COR-L47 (cell line): ENCODE data around the gene CCR2.

Source experiments
- DNase-seq: peaks from one replicate; lab custom pipeline; 2025; lab: John Stamatoyannopoulos, UW

Gene CCR2

GRCh38 chr3:46405301-46406019 lies 51.5 kb downstream of the CCR2 start:
- no peak for DNase-seq

- DNase-seq, result no peak
Observed at GRCh38 chr3:46406443-46406787, 52.5 kb downstream of the CCR2 start.

- no peak for DNase-seq
Observed at GRCh38 chr3:46406788-46407611, 53.1 kb downstream of the CCR2 start, which contains the start of the genes CCR5AS and CCRL2. CCR5AS (minus strand) TSS chr3:46407066. CCRL2 (plus strand) TSS chr3:46407259; CDS start chr3:46408080, 821 bp downstream.

- no peak for DNase-seq
Observed at GRCh38 chr3:46407970-46408369, 54.1 kb downstream of the CCR2 start.

- no peak for DNase-seq
Observed at GRCh38 chr3:46408853-46409252, 54.9 kb downstream of the CCR2 start.

- no peak for DNase-seq
Observed at GRCh38 chr3:46409739-46410489, 56.0 kb downstream of the CCR2 start.
